OCI-LY3 (cell line): Measurements from ENCODE around the gene FRMD6.
A peak's percentile ranks its signal among the peaks of the same experiment; 100 is the strongest.

Experiments
- H2AFZ ChIP-seq: fragments of 200-600, 300-600 bp; shearing (Covaris generic); 2 replicates; pipeline ENCODE4 v1.6.0; 2014; ENCODE audit warnings: antibody characterized with exemption, low read depth, low read length
- H3K27ac ChIP-seq: fragments of 200-600, 300-600 bp; sonication (generic); 2 replicates; pipeline ENCODE4 v1.5.1; 2014; ENCODE audit warnings: mild to moderate bottlenecking, low read length, moderate library complexity, mixed read lengths
- H3K27me3 ChIP-seq: fragments of 200-600, 300-600 bp; sonication (generic); 2 replicates; pipeline ENCODE4 v1.6.1; 2014; ENCODE audit warnings: low read depth, low read length, mixed read lengths
- H3K36me3 ChIP-seq: fragments of 200-600, 300-600 bp; sonication (generic); replicated peaks from 2 replicates; pipeline ENCODE3; 2014; ENCODE audit warnings: low read depth, low read length, mixed read lengths
- H3K4me1 ChIP-seq: fragments of 300-600, 200-600 bp; sonication (generic); 2 replicates; pipeline ENCODE4 v1.6.1; 2014; ENCODE audit warnings: low read length, mixed read lengths
- H3K4me2 ChIP-seq: fragments of 200-600, 300-600 bp; sonication (generic); 2 replicates; pipeline ENCODE4 v1.6.1; 2014; ENCODE audit warnings: low read length, mixed read lengths
- H3K4me3 ChIP-seq: fragments of 300-600, 200-600 bp; sonication (generic); 2 replicates; pipeline ENCODE4 v1.5.1; 2014; ENCODE audit warnings: antibody characterized with exemption, mild to moderate bottlenecking, low read length, moderate library complexity
- H3K79me2 ChIP-seq: fragments of 300-600, 200-600 bp; shearing (Covaris generic); 2 replicates; pipeline ENCODE4 v1.6.1; 2014; ENCODE audit warnings: mild to moderate bottlenecking, low read length, mixed read lengths
- H3K9ac ChIP-seq: fragments of 300-600, 200-600 bp; shearing (Covaris generic); 2 replicates; pipeline ENCODE4 v1.6.0; 2014; ENCODE audit warnings: mild to moderate bottlenecking, low read length, moderate library complexity
- H3K9me3 ChIP-seq: fragments of 200-600, 300-600 bp; shearing (Covaris generic); 2 replicates; pipeline ENCODE4 v1.6.1; 2014; ENCODE audit warnings: low read length, mixed read lengths; ENCODE audit not compliant: insufficient read depth
- H4K20me1 ChIP-seq: fragments of 200-600, 300-600 bp; sonication (generic); 2 replicates; pipeline ENCODE4 v1.6.1; 2016; ENCODE audit warnings: low read length, mixed read lengths; ENCODE audit not compliant: insufficient read depth
- EZH2phosphoT487 ChIP-seq: fragments of 200-600 bp; shearing (Covaris generic); IDR thresholded peaks from 2 replicates; pipeline ENCODE4 v1.6.1; 2018; ENCODE audit warnings: antibody characterized with exemption, mixed run types, low read depth
- TF ChIP-seq, protein P1 (sequence below): fragments of 200-600, 300-600 bp; sonication (generic); IDR thresholded peaks from 2 replicates; pipeline ENCODE4 v1.5.1; 2014; ENCODE audit warnings: antibody characterized with exemption, low read length, low read depth

The FRMD6 gene

DNA sequence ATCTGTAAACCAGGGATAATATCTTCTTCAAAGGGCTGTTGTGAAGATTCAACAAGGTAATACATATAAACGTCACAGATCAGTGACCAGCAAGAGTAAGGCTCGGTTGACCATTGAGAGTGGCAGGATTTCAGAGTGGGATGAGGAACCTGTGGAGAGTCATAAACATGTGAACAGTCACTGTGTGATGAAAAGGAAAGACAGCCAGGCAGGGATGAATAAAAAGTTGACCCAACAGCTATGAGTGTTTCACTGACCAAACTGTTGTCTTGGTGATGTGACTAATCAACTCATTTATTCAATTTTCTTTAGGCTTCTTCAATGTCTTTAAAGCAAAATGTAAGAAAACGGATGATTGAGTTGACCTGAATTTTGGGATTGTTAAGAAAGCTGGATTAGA is 8.6 kb upstream of the FRMD6 start:
- H3K27ac ChIP-seq, result no peak overlapping the region
- no peak overlapping the region for H2AFZ ChIP-seq
- H3K36me3 ChIP-seq, result no peaks in the 10 kb centered on the region
- no peak overlapping the region for H3K4me2 ChIP-seq
- TF ChIP-seq, protein P1, sequence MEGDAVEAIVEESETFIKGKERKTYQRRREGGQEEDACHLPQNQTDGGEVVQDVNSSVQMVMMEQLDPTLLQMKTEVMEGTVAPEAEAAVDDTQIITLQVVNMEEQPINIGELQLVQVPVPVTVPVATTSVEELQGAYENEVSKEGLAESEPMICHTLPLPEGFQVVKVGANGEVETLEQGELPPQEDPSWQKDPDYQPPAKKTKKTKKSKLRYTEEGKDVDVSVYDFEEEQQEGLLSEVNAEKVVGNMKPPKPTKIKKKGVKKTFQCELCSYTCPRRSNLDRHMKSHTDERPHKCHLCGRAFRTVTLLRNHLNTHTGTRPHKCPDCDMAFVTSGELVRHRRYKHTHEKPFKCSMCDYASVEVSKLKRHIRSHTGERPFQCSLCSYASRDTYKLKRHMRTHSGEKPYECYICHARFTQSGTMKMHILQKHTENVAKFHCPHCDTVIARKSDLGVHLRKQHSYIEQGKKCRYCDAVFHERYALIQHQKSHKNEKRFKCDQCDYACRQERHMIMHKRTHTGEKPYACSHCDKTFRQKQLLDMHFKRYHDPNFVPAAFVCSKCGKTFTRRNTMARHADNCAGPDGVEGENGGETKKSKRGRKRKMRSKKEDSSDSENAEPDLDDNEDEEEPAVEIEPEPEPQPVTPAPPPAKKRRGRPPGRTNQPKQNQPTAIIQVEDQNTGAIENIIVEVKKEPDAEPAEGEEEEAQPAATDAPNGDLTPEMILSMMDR, result no peak
- TF ChIP-seq EZH2phosphoT487, result no peak
- H3K27me3 ChIP-seq, result peaks cover 7% of the 10 kb centered on the region; the same call in 1 of the 2 replicates
- no peak overlapping the region for H3K9ac ChIP-seq
- H3K4me1 ChIP-seq, result no peaks in the 10 kb centered on the region
- no peaks in the 10 kb centered on the region for H3K79me2 ChIP-seq
- H3K9me3 ChIP-seq, result no peaks in the 10 kb centered on the region
- no peak overlapping the region for H3K4me3 ChIP-seq
- no peaks in the 10 kb centered on the region for H4K20me1 ChIP-seq

DNA sequence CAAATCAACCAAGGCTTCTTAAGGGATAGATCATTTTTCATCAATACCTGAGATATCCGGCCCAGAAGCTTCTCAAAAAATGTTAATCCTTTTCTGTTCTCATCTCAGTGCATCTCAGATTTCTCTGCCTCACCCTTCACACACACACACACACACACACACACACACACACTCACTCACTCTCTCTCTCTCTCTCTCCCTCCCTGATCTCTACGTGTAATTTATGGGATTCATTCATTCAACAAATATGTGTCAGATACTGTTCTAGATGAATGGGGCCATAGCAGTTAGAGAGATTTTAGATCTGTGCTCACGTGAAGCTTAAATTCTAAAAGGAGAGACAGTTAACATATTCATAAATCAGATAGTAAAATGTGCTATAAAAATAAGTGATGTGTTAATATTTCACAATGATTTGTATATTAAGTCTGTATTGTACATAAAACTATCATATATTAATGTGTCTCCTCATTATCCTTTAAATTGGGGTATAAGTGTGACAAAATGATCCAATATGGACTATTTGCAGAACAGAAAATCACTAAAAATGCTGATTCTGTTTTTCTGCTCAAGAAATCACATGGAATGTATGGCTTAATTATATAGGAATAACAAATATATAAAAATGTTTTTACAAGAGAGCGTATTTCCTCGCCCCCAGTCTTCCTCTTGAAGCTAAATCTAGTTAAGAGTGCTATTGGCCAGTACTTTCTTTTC is 7.3 kb upstream of the FRMD6 start:
- peaks cover 7% of the 10 kb centered on the region for H3K4me1 ChIP-seq
- no peak overlapping the region for H3K9ac ChIP-seq
- no peaks in the 10 kb centered on the region for H3K79me2 ChIP-seq
- no peak overlapping the region for H2AFZ ChIP-seq
- TF ChIP-seq, protein P1, result no peak
- TF ChIP-seq EZH2phosphoT487, result no peak
- H4K20me1 ChIP-seq, result no peaks in the 10 kb centered on the region
- H3K4me2 ChIP-seq, result no peak overlapping the region
- no peaks in the 10 kb centered on the region for H3K27me3 ChIP-seq
- no peak overlapping the region for H3K4me3 ChIP-seq
- no peaks in the 10 kb centered on the region for H3K36me3 ChIP-seq
- no peaks in the 10 kb centered on the region for H3K9me3 ChIP-seq
- H3K27ac ChIP-seq, result no peak overlapping the region

DNA sequence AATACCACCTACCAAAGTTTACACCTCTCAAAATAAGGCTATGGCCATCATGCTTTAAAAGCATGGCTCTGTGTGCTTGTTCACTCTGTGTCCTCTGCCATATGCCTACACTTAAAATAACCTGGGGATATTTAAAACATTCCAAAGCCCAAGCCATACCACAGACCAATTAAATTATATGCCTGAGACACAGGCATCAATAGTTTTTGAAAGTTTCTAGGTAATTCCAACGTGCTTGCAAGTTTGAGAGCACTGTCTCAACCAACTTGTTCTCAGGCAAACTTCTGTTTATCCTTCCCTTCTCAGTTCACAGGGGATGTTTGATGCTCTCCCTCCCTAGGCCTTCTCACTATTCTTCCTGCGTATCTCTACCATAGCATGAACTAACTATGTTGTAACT is 3.4 kb upstream of the FRMD6 start:
- TF ChIP-seq EZH2phosphoT487, result no peak
- TF ChIP-seq, protein P1, result no peak
- H3K27ac ChIP-seq, result no peak overlapping the region
- H3K9ac ChIP-seq, result no peak overlapping the region

DNA sequence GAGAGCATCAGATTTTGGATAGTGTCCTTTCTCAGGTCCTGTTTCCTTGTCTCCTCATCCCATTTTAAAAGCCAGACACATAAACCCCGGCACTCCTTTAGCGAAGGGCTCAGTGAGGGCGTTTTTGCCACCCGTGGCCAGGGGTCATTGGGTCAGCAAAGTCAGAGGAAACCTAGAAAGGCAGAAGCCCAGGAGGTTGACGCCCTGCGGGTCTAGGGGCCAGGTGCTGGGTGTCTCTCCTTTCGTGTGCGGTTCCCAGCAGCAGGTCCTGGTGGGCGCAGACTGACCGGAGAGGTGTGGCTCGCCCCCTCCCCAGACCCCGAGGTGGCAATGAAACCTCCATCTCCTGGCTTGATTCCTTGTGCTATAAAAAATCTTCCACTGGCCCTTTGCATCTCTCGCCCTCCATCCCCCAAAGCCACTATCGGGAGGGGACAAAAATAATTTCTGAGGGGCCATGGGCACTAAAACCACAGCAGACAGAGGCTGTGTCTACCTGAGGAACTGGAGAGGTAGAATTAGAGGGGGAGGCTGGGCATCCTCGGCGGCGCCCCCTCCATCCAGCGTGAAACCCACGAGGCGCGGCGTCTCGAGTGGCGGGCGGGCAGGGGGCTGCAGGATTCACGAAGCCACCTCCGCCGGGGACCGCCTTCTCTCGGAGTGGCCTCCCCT is 858 bp upstream of the FRMD6 start:
- no peaks in the 10 kb centered on the region for H3K79me2 ChIP-seq
- H2AFZ ChIP-seq, result peak overlapping the region; percentile 71
- H3K4me3 ChIP-seq, result peak overlapping the region; percentile 78

More for the DNA sequence above, 3.4 kb upstream of the FRMD6 start:
- Histone ChIP-seq H3K79me2 (no peaks in the 10 kb centered on the region), H3K4me2 (no peak overlapping the region), H3K4me3 (no peak overlapping the region), H3K9me3 (no peaks in the 10 kb centered on the region), H2AFZ (no peak overlapping the region), H3K4me1 (peaks cover 19% of the 10 kb centered on the region), H3K36me3 (no peaks in the 10 kb centered on the region), H4K20me1 (no peaks in the 10 kb centered on the region), H3K27me3 (peaks cover 2% of the 10 kb centered on the region; the same call in 1 of the 2 replicates)

More for the DNA sequence above, 858 bp upstream of the FRMD6 start:
- Histone ChIP-seq H3K36me3 (no peaks in the 10 kb centered on the region), H3K27ac (peak overlapping the region; percentile 47; the same call in 1 of the 2 replicates), H3K9ac (peak overlapping the region; percentile 76), H3K4me1 (peaks cover 22% of the 10 kb centered on the region), H3K27me3 (peaks cover 18% of the 10 kb centered on the region), H3K4me2 (peak overlapping the region; percentile 80), H3K9me3 (no peaks in the 10 kb centered on the region), H4K20me1 (no peaks in the 10 kb centered on the region)
- TF ChIP-seq, protein P1, result no peak
- TF ChIP-seq EZH2phosphoT487, result no peak
